ENCODE measurements around the gene SOD3.

GRCh38 chr4:24781999-24782745 lies 13.2 kb upstream of the SOD3 start:
- TF ChIP-seq MAX (IDR thresholded peaks at IDR 0.05) = no peak
- TF ChIP-seq PATZ1 (CRISPR knock-in tag; IDR thresholded peaks at IDR 0.05) = no peak
- no peak for TF ChIP-seq ATF7 (IDR thresholded peaks at IDR 0.05)
- TF ChIP-seq ATF7 (CRISPR knock-in tag; IDR thresholded peaks at IDR 0.05) = no peak
- TF ChIP-seq ESRRA (CRISPR knock-in tag; IDR thresholded peaks at IDR 0.05; ENCODE audit: low read depth) = no peak
- TF ChIP-seq ELF4 (CRISPR knock-in tag; IDR thresholded peaks at IDR 0.05; ENCODE audit: borderline replicate concordance) = no peak
- TF ChIP-seq HDAC2 (CRISPR knock-in tag; IDR thresholded peaks at IDR 0.05) = no peak
- no peak for TF ChIP-seq ZNF121 (CRISPR knock-in tag; IDR thresholded peaks at IDR 0.05)
- TF ChIP-seq HES4 (CRISPR knock-in tag; IDR thresholded peaks at IDR 0.05; ENCODE audit: borderline replicate concordance) = no peak
- TF ChIP-seq ZNF839 (CRISPR knock-in tag; IDR thresholded peaks at IDR 0.05; ENCODE audit: borderline replicate concordance) = no peak
- TF ChIP-seq ZNF850 (CRISPR knock-in tag; conservative IDR thresholded peaks at IDR 0.05) = no peak
- no peak for TF ChIP-seq ZNF251 (CRISPR knock-in tag; IDR thresholded peaks at IDR 0.05)
